ENCODE data around the gene PCCA. TPM values are rescaled to one million over a fixed set of nuclear protein-coding genes. Genes with fewer than 3 reads are reported as not detected.
"Not testable (repeated sequence)": the region's sequence is repeated elsewhere in the genome, so short reads cannot be mapped to it uniquely, and the experiment has no call there.

The PCCA gene
- total and polyA plus RNA-seq, 2 experiments from 2014 or later, result 41.9 to 46.6 TPM

DNA sequence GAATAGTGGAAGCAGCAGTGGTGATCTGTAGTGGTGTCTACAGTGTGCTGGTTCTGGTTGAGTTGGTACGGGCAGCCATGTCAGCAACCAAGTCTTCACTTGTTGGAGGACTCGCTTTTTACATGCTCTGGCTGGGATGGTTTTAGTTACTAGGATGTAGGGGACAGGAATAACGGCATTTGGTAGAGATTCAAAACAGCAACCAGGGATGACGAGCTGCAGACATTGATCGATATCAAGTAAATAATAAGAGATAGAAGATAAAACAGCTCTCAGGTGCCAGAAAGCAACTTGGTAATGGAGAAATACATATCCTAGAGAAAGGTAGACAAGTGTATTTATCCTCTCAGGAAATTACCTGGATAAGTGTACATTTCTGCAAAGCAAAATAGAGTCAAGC lies 84.3 kb downstream of the PCCA start:
- no peak for DNase-seq (ENCODE audit: low spot score)
- H3K27ac Mint-ChIP-seq, result no peak overlapping the region; the same call in 1 of the 2 replicates
- Histone ChIP-seq H2AFZ (no peak overlapping the region), H4K20me1 (replicated peaks; ENCODE audit: insufficient read depth) (no peaks in the 10 kb centered on the region), H3K9me2 (ENCODE audit: insufficient read depth) (no peaks in the 10 kb centered on the region), H3K4me2 (no peak overlapping the region), H3K79me2 (replicated peaks; ENCODE audit: insufficient read depth) (peaks cover 20% of the 10 kb centered on the region), H3K27ac (ENCODE audit: low read depth) (no peak overlapping the region), H3K36me3 (ENCODE audit: insufficient read depth) (no peaks in the 10 kb centered on the region), H3F3A (replicated peaks; ENCODE audit: low read depth) (0 out of 2 replicates have a peak, but pooled peaks cover 4% of the 10 kb centered on the region), H3K27me3 (ENCODE audit: insufficient read depth) (no peaks in the 10 kb centered on the region), H3K4me3 (no peak overlapping the region), H3K4me1 (ENCODE audit: insufficient read depth) (peaks cover 38% of the 10 kb centered on the region)
- peaks cover 11% of the 10 kb centered on the region for H3K9me3 Mint-ChIP-seq
- H3K36me3 Mint-ChIP-seq (ENCODE audit: low read depth), result peaks cover 20% of the 10 kb centered on the region
- H3K4me3 Mint-ChIP-seq, result no peak overlapping the region
- no peak for TF ChIP-seq NANOG (IDR thresholded peaks at IDR 0.05; ENCODE audit: borderline replicate concordance)
- TF ChIP-seq, protein P1, sequence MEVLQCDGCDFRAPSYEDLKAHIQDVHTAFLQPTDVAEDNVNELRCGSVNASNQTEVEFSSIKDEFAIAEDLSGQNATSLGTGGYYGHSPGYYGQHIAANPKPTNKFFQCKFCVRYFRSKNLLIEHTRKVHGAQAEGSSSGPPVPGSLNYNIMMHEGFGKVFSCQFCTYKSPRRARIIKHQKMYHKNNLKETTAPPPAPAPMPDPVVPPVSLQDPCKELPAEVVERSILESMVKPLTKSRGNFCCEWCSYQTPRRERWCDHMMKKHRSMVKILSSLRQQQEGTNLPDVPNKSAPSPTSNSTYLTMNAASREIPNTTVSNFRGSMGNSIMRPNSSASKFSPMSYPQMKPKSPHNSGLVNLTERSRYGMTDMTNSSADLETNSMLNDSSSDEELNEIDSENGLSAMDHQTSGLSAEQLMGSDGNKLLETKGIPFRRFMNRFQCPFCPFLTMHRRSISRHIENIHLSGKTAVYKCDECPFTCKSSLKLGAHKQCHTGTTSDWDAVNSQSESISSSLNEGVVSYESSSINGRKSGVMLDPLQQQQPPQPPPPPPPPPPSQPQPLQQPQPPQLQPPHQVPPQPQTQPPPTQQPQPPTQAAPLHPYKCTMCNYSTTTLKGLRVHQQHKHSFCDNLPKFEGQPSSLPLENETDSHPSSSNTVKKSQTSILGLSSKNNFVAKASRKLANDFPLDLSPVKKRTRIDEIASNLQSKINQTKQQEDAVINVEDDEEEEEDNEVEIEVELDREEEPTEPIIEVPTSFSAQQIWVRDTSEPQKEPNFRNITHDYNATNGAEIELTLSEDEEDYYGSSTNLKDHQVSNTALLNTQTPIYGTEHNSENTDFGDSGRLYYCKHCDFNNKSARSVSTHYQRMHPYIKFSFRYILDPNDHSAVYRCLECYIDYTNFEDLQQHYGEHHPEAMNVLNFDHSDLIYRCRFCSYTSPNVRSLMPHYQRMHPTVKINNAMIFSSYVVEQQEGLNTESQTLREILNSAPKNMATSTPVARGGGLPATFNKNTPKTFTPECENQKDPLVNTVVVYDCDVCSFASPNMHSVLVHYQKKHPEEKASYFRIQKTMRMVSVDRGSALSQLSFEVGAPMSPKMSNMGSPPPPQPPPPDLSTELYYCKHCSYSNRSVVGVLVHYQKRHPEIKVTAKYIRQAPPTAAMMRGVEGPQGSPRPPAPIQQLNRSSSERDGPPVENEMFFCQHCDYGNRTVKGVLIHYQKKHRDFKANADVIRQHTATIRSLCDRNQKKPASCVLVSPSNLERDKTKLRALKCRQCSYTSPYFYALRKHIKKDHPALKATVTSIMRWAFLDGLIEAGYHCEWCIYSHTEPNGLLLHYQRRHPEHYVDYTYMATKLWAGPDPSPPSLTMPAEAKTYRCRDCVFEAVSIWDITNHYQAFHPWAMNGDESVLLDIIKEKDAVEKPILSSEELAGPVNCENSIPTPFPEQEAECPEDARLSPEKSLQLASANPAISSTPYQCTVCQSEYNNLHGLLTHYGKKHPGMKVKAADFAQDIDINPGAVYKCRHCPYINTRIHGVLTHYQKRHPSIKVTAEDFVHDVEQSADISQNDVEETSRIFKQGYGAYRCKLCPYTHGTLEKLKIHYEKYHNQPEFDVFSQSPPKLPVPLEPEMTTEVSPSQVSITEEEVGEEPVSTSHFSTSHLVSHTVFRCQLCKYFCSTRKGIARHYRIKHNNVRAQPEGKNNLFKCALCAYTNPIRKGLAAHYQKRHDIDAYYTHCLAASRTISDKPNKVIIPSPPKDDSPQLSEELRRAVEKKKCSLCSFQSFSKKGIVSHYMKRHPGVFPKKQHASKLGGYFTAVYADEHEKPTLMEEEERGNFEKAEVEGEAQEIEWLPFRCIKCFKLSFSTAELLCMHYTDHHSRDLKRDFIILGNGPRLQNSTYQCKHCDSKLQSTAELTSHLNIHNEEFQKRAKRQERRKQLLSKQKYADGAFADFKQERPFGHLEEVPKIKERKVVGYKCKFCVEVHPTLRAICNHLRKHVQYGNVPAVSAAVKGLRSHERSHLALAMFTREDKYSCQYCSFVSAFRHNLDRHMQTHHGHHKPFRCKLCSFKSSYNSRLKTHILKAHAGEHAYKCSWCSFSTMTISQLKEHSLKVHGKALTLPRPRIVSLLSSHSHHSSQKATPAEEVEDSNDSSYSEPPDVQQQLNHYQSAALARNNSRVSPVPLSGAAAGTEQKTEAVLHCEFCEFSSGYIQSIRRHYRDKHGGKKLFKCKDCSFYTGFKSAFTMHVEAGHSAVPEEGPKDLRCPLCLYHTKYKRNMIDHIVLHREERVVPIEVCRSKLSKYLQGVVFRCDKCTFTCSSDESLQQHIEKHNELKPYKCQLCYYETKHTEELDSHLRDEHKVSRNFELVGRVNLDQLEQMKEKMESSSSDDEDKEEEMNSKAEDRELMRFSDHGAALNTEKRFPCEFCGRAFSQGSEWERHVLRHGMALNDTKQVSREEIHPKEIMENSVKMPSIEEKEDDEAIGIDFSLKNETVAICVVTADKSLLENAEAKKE (CRISPR knock-in tag; IDR thresholded peaks at IDR 0.05), result no peak
- no peak for TF ChIP-seq CREB1 (CRISPR knock-in tag; IDR thresholded peaks at IDR 0.05; ENCODE audit: low read depth)
- no peak for TF ChIP-seq ZNF331 (CRISPR knock-in tag; IDR thresholded peaks at IDR 0.05; ENCODE audit: low read depth)
- TF ChIP-seq EZH2 (IDR thresholded peaks at IDR 0.05; ENCODE audit: low read depth, unreplicated experiment), result no peak
- ATAC-seq, result no peak
- H3K27me3 Mint-ChIP-seq (ENCODE audit: insufficient read depth, low read depth, poor library complexity), result no peaks in the 10 kb centered on the region
- H3K4me1 Mint-ChIP-seq, result peaks cover 36% of the 10 kb centered on the region

DNA sequence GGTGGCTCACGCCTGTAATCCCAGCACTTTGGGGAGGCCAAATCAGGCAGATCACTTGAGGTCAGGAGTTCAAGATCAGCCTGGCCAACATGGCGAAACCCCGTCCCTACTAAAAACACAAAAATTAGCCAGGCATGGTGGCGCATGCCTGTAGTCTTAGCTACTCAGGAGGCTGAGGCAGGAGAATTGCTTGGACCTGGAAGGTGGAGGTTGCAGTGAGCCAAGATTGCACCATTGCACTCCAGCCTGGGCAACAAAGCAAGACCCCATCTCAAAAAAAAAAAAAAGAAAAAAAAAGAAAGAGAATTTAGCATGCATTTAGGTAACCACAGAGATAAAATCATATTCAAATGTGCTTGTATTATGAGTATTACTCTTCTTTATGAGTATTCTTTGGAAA lies 85.6 kb downstream of the PCCA start:
- Mint-ChIP-seq H3K9me3 (peaks cover 11% of the 10 kb centered on the region), H3K36me3 (ENCODE audit: low read depth) (peaks cover 20% of the 10 kb centered on the region), H3K4me1 (peaks cover 38% of the 10 kb centered on the region)
- H4K20me1 ChIP-seq (replicated peaks; ENCODE audit: insufficient read depth); H3K4me3 ChIP-seq; H3K27me3 ChIP-seq (ENCODE audit: insufficient read depth); H3K4me2 ChIP-seq; H3K36me3 ChIP-seq (ENCODE audit: insufficient read depth); H3K27me3 Mint-ChIP-seq (ENCODE audit: insufficient read depth, low read depth, poor library complexity); H2AFZ ChIP-seq; DNase-seq (ENCODE audit: low spot score); H3K27ac Mint-ChIP-seq; H3K4me3 Mint-ChIP-seq; H3F3A ChIP-seq (replicated peaks; ENCODE audit: low read depth); ATAC-seq; H3K9me2 ChIP-seq (ENCODE audit: insufficient read depth); H3K27ac ChIP-seq (ENCODE audit: low read depth): not testable (repeated sequence)
- H3K79me2 ChIP-seq (replicated peaks; ENCODE audit: insufficient read depth), result peaks cover 29% of the 10 kb centered on the region
- H3K4me1 ChIP-seq (ENCODE audit: insufficient read depth), result peaks cover 30% of the 10 kb centered on the region

Data from GM23338 (cell line).